Kidney glomerular epithelial cell (primary cell): ENCODE measurements around the gene RSRC1.
"Not testable (repeated sequence)": the region's sequence is repeated elsewhere in the genome, so short reads cannot be mapped to it uniquely, and the experiment has no call there.

ENCODE experiments used
- DNase-seq: peaks from one replicate; lab custom pipeline; 2025; lab: John Stamatoyannopoulos, UW

Gene RSRC1, protein sequence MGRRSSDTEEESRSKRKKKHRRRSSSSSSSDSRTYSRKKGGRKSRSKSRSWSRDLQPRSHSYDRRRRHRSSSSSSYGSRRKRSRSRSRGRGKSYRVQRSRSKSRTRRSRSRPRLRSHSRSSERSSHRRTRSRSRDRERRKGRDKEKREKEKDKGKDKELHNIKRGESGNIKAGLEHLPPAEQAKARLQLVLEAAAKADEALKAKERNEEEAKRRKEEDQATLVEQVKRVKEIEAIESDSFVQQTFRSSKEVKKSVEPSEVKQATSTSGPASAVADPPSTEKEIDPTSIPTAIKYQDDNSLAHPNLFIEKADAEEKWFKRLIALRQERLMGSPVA

DNA sequence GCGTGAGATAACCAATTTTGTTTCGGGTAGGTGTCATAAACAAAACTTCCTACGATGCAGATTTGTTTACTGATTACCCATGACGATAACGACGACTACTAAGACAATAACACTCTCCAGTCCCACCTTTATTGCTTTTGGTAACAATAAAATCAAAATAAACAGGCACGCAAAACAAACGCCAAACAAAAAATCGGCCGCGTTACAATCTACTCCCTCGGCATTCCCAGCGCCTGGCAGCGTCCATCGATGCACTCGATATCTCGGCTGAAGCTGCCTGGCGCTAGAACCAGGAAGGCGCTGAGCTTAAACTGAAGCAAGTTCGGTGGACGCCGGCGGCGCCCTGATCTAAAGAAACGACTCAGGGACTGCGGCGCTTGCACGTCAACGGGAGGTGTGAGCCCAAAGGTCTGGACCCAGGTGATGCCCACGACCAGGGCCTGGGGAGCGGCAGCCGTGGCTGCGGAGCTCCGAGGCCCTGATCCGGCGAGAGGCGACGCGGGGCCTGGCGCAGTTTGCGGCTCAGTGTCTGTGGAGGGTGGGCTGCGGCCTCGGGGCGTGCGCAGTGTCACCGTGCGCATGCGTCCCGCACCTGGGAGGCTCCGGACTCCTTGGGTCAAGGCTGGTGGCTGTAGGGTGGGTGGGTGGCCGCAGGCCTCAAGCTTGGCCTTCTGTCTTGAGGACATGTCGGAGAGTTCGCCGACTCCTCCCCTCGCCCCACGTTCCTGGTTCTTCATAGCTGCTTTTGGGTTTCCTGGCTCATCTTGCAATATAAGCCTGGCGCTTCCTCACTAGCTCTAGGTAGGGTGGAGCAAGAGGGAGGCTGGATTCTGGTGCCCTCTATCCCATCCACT, at the start of gene RSRC1:
TSS of gene RSRC1 (plus strand) at position 286 of the 854 bp plus-strand sequence. CDS start 12,016 bp downstream, outside the sequence.
- peak; percentile 86 for DNase-seq

DNA sequence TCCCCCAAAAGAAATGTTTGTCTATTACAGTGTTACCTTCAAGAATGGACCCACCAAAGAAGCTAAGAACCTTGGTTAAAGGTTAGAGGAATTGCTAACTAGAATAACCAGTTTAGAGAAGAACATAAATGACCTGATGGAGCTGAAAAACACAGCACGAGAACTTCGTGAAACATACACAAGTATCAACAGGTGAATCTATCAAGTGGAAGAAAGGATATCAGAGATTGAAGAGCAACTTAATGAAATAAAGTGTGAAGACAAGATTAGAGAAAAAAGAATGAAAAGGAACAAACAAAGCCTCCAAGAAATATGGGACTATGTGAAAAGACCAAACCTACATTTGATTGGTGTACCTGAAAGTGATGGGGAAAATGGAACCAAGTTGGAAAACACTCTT, 44.3 kb upstream of the RSRC1 start:
- DNase-seq = not testable (repeated sequence)

DNA sequence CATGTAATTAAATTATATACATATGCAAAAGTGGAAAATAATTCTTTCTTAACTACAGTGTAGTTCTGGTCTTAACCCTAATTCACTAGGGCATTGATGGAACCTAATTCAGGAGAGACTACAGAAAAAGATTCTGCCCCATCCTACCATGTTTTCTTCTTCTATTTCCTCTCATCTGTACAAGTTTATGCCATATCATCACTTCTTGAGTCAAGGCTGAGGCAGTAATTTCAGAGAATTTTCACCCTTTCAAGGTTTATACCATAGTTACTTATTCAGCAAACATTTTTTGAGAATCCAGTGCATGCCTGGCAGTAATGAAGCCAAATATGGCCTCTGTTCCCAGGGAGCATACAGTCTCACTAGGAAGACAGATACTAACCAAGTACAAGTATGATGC, 37.1 kb upstream of the RSRC1 start:
- no peak for DNase-seq

DNA sequence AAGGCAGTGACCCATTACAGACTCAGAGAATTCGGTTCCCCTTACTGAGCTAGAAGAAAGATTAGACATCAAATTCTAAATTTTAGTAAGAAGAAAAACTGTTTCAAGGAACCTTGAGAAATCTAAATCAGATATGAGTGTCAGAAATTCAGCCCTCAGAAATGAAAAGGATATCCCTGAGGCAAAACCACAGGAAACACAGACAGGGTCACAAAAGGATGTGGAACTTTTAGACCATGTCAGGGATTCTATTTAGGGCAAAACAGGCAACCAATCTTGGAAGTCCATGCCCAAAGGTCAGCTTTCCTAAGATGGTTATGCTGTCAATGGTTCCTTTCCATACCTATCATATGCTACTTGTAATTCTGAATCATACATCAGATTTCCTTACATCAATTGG, 35.3 kb upstream of the RSRC1 start:
- DNase-seq = no peak

DNA sequence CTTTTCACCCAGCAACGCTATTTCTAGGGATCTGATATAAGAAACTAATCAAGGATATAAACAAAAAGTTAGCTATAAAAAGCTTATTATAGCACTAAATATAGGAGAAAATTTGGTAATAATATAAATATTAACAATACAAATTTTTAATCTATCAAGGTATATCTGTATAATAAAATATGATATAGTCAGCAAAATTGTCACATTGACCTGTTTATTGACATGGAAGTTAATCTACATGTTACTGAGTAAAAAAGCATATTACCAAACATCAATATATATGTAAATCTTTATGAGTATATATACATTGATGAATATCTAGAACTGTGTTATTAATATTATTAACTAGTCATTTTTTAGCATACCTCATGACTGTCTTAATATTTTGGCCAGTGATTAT, 30.3 kb upstream of the RSRC1 start:
- no peak for DNase-seq

DNA sequence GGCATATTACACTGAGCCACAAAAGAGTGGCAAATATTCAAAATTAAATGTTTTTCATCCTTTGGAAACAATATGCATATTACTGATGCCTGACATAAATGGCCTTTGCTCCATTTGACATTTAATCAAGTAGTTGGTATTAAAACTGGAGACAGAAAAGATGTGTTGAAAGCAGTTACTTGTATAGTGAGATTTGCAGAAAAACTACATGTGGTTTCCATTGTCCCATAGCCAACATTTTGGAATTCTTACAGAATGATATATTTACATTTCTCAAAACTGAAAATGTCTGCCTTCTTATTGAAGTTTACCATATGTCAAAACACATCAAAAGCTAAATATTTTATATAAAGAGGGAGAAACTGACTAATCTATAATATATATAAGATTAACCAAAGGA, 25.2 kb upstream of the RSRC1 start:
- DNase-seq = no peak

DNA sequence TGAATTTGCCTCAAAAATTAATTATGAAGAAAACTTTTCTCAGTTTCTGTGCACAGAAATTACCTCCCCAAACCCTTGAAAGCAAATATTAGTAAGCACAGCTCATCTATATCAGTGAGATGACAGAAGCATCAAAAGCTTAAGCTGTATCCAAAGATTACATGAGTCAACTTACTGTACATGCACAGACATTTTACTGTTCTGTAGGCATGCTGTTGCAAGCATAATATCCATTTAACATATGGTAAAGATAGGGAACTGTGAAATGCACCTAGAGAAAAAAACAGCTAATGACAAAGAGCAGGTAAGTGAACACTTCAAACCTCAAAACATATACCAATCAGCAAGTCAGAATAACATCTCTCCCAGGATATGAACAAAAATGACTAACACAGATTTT, 24.5 kb upstream of the RSRC1 start:
- no peak for DNase-seq

DNA sequence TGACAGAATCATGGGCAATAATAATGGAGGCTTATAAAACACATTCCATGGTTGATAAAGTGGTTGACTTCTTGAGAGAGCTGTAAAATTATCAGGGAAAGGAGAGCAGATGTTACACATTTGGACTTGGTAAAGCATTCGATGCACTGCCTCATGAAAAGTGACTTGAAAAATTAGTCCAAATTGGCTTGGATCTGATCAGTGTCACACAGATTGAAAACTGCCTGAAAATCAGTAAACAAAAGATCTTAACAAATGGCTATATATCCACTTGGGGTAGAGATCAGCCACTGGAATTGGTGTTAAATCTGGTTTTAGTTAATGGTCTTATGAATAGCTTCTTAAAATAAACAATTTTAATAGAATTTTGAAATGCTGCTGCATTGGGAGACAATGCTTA, 24.0 kb upstream of the RSRC1 start:
- DNase-seq = no peak

DNA sequence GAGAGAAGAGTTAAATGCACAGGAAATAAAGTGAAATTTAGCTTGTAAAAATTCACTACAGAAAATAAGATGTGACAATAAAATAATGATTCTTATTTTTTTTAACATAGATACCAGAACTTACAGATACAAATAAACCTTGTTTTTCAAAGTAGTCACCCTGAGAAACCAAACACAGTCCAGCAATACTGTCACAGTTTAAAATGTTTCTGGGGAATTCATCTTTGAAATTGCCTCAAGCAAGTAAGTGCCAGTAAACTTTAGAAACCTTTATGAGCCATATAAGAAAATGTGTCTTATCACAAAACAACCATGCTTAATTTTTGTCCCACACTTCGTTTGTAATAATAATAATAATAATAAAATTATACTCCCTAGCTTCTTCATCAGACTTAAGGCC, 23.5 kb upstream of the RSRC1 start:
- no peak for DNase-seq

DNA sequence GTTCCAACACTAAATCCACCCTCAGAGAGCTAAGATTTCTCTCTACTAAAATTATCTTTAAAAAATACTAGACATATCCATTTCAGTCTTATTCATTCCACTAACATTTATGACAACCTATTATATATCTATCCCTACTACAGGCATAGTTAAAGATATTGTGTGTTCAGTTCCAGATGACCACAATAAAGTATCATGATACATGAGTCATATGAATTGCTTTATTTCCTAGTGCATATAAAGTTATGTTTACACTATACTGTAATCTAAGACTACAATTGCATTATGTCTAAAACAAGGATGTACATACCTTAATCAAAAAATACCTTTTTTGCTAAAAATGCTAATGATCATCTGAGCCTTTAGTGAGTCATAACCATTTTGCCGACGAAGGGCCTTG, 23.1 kb upstream of the RSRC1 start:
- DNase-seq = no peak

DNA sequence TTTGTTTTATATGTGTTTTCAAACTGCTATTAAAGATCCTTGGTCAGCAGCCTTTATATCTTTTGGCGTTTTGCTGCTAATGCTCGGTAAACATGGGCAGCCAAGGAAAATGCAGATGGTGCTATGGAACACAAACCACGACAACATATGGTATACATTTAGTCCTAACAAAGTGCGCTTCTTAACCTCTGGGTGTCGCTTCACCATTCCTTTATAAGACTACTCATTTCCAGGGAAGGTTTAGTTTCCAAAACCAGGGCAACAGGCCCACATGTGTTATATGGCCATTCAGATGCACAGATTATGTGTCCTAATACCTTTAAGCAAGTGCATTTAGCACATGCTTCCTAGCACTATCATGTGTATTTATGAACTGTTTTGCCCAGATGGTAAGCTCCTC, 18.4 kb upstream of the RSRC1 start:
- no peak for DNase-seq

DNA sequence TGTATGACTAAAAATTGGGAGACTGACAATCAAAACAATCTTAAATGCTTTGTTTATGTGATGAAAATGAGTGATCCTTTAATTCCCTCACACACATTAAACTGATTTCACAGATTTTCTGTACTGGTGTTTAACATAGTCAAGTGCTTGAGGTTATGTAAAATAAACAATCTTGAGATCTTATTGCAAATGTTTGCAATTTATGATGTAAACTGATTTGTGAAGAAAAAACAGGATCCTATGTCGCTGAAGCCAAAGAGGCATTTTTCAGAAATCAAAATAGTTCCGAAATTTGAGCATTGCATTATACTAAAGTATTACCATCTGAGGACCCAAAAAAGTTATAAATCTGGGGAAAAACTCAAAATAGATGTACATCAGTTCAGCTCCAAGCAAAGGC, 16.4 kb upstream of the RSRC1 start:
- DNase-seq = no peak

DNA sequence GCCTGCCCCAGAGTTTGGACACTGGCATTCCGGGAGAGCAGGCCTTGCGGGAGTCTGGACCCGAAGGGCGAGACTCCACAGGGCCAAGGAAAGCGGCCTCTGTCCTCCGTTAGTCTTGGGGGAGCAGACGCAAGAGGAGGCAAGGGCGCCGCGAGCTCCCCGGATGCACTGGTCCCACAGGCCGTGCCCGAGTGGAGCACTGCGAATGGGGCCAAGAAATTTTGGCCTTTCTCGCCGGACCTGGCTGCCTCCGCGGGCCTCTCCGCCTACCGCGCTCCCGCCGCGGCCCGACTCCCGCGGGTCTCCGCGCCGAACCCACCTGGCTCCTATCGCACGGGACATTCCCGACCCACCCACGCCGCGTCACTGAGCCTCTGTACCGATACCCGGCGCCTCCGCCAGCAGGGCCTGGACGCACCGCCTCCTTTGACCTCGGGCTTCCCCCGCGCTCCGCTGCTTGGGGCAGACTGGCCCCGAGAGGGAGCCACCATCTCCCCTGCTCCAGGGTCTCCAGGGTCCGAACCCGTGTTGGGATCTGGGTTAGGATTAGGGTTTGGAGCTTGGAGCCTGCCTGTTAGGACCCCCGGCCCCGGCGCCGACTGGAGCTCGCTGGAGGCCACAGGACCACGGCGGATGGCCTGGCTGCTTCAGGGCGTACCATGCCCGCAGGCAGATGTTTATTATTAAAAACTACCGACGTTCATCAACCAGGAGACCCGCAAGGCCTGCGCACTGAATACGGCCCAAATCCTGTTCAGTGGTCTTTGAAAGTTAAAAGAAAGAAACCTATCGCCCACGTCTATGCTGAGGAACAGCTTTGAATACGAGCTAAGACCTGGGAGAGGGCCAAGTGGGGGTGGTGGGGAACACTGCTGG, 15.4 kb upstream of the RSRC1 start:
- no peak for DNase-seq

DNA sequence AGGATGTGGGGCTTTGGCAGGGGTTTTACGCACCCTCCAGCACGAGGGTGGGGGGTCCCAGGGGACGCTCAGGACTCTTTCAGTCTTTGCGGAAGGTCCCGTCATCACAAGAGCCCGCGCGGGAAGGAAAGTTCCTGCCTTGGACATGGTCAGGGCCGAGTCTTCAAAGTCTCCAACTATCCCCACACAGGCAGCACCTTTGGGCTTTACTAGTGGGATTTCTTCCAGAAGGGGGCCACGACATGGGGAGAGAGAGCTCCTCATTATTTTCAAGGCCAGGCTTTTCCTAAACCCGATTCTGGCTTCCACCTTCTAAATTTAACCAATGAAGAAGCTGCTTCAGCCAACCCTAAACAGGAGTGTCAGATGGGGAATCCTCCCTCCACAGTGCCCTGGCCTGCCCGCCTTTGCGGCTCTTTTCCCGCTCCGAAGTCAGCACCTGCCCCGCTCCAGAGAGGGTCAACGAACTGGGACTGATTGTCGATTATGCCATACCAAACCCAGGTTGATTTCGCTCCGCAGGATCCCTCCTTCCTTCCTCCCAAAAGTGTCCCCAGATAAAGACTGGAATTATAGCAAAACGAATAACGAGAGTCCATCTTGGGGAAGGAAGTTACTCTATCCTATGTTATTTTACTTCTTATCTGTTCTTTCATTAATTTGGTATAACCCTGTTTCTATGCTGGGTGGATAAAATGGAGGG, 14.6 kb upstream of the RSRC1 start:
- DNase-seq = no peak

DNA sequence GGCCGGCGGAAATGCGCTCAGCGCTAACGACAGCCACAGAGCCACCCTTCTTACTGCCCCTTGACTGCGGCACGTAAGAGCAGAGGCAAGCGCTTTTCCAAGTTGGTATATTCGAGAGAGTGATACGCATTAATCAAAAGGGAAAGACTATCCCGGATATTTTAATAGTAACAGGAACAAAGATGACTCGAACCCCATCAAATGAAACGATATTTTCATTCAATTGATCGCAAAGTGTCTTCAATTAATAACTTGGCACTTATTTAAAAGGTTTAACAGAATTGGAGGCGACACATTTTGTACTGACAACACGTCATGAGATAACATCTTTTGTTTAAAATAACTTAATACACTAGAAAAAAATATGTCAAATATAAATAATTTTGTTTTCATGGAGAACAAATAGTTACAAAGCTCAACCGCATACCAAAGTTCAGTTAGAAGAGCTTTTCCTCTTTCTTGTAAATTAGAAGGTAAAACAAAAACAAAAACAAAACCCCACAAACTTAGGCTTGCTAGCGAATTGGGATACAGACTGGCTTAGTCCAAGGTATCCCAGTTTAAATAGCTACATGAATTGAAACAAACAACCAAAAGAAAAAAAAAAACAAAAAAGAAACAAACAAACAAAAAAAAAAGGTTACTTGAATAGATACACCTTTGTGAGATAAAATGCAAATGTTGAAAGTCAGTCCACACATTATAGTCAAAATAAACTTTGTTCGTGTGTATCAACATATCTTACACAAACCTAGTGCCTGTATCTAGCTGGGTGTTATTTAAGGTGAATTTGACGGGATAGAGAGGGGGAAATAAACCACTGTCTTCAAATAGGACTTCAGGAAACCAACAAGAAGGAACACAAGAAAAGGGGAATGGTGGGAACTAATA, 13.8 kb upstream of the RSRC1 start:
- no peak for DNase-seq

DNA sequence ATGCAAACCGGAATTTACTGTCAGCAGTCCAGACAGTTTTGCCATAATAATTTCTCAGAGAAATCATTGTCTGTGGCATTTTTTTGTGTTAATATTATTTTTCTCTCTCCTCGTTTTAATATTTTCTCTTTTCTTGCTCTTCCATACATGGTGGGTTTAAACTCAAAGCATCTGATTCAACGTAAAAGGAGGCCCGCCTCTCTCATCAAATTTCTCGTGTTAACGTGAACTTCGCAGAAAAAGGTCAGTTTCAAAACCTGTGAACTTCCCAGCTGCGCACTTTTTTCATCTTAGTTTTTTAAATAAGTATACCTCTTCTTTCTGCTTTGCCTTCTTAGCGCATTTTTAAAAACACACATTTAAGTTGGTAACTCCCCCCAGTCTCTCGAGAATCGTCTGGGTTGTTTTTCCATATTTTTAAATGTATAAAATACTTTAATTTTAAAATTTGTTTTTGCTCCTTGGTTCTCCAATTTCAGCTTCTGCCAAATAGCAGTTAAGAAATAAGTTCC, 12.8 kb upstream of the RSRC1 start:
- DNase-seq = no peak

DNA sequence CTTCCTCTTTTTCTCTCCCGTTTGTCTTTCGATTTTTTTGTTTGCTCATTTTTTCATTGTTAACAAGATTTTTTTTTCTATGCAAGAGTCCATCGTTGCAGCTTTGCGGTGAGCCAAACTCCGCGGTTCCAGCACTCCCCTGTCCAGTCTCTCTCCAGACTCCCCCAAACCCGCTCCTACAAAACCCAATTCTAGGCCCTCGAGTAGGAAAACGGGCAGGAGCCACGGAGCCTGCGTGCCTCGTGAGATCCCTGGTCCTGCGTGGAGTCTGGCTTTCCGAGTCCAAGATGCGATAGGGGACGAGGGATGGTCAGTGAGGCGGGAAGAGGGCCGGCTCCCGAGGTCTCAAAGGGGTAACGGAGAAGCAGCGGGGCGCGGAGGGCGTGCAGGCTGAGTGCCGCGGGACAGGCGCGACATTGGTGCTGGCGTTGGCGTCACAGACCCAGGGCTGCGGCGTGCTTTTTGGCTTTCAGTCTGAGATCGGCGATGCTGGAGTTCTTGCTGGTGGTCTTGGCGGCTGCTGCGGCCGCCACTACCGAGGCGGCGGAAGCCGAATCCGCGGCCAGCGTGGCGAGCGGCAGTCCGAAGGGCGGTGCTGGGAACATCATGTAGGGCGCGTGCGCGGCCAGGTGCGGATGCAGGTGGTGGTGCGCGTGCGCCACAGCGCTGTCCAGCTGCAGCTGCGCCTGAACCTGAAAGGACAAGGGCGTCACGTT, 12.1 kb upstream of the RSRC1 start:
- peak; percentile 74 for DNase-seq

DNA sequence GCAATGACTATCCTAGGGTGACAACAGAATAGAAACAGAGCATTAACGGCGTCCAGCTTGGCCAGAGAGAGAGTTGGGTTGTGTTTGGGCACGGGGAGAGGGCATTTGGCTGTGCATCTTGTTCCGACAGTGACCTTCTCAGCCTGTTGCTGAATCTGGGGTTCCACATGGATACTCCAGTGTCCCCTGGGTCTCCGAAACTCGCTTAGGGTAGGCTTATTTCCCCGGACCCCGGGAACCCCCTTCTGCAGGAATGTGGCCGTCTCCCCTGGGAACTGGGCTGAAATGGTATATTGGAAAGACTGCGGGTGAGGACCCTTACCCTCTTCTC, 11.6 kb upstream of the RSRC1 start:
- DNase-seq = no peak

DNA sequence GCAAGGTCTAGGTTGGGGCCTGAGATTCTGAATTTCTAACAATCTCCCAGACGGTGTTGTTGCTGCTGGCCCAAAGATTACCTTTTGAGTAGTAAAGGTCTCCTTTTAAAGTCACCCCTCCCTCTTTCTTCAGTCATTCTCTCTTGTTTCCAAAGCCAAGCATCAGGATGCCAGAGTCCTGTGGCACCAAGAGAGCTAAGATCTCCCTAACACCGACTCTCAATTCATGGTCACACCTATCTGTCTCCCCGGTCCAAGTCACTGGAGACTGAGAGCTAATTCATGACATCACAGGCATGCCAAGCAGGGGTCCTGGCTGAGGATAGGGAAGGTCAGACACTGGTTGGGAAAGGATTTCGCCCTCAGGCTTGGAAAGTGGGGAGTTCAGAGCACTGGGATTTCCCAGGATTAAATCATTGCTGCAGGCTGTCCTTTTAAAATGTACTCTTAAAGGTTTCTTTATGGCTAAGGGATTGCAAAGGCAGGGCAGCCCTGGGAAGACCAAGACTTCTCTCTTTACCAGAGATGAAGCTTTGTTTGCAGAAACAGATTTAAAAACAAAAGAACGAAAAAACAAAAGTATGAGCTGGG, 11.0 kb upstream of the RSRC1 start:
- no peak for DNase-seq

DNA sequence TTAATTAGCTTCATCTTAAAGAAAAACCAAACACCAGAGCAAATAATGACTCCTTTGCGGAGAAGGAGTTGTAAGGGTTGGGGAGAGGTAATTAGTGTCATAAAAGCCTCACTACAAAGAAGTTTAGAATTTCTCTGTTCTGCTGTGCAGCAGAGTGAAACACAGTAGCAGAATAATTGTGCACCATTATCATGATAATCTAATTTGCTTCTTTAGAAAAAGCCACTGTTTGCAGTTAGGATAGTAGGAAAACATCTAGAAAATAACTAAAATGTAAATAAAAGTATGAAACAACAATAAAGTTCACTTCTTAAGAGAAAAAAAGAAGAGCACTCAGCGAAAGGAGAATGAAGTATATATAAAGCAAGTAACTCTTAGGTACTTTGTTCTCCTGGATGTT, 9.2 kb upstream of the RSRC1 start:
- no peak for DNase-seq
